Measurements from ENCODE around the gene N4BP3. TPM values are rescaled to one million over a fixed set of nuclear protein-coding genes. Genes with fewer than 3 reads are reported as not detected.

The N4BP3 gene, protein sequence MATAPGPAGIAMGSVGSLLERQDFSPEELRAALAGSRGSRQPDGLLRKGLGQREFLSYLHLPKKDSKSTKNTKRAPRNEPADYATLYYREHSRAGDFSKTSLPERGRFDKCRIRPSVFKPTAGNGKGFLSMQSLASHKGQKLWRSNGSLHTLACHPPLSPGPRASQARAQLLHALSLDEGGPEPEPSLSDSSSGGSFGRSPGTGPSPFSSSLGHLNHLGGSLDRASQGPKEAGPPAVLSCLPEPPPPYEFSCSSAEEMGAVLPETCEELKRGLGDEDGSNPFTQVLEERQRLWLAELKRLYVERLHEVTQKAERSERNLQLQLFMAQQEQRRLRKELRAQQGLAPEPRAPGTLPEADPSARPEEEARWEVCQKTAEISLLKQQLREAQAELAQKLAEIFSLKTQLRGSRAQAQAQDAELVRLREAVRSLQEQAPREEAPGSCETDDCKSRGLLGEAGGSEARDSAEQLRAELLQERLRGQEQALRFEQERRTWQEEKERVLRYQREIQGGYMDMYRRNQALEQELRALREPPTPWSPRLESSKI
- polyA plus RNA-seq (2011; rRNA removed) (0.02 and 0.04 TPM in 2 replicates), polyA minus RNA-seq (2011; rRNA and poly(A)+ RNA removed) (0.05 TPM in 2 replicates)

DNA sequence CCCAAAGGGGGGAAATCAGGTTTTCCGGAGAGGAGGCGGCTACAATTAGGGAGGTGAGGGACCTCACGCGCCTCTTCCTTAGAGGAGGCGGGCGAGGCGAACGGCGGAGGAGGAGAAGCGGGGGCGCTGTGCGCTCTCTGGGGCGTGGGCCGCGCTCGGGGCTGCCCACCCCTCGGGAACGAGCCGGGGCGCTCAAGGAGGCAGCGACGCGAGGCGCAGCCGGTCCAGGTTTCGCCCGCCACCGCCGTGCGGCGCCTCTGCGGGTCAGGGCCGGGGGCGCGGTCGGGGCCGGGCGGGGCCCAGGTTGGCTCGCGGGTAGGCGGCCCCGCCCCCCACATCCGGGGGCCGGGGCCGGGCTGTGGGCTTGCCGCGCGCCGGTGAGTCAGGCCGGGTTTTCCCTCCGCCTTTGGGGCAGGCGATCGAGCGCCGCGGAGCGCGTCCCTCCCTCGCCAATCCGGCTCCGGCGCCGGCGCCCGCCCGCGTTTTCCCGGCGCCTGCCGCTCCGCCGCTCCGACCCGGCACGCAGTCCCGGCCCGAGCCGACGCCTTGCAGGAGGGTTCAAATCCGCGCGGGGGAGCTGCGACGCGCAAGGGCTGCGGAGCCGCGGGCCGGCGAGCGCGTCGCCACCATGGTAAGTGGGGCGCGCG lies at the start of gene N4BP3:
Gene N4BP3 (plus strand): TSS at position 392 of the 647 bp plus-strand sequence. CDS start 6,052 bp downstream, outside the sequence.
- ChIA-PET CTCF (no interaction called here), POLR2A (no interaction called here)
- TF ChIP-seq, protein P1, sequence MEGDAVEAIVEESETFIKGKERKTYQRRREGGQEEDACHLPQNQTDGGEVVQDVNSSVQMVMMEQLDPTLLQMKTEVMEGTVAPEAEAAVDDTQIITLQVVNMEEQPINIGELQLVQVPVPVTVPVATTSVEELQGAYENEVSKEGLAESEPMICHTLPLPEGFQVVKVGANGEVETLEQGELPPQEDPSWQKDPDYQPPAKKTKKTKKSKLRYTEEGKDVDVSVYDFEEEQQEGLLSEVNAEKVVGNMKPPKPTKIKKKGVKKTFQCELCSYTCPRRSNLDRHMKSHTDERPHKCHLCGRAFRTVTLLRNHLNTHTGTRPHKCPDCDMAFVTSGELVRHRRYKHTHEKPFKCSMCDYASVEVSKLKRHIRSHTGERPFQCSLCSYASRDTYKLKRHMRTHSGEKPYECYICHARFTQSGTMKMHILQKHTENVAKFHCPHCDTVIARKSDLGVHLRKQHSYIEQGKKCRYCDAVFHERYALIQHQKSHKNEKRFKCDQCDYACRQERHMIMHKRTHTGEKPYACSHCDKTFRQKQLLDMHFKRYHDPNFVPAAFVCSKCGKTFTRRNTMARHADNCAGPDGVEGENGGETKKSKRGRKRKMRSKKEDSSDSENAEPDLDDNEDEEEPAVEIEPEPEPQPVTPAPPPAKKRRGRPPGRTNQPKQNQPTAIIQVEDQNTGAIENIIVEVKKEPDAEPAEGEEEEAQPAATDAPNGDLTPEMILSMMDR (IDR thresholded peaks at IDR 0.05; ENCODE audit: insufficient read depth, low read depth, low read length) = no peak
- peak within 1 kb of the TSS; percentile 26 for H3K4me3 ChIP-seq (ENCODE audit: low read depth, low read length)
- peaks cover 26% of the 10 kb centered on the region for H3K27me3 ChIP-seq (ENCODE audit: control insufficient read depth, insufficient read depth, low read length)
- H3K36me3 ChIP-seq (ENCODE audit: control insufficient read depth, insufficient read depth, low read length) = no peaks in the 10 kb centered on the region
- no peak for DNase-seq (ENCODE audit: low read depth)

DNA sequence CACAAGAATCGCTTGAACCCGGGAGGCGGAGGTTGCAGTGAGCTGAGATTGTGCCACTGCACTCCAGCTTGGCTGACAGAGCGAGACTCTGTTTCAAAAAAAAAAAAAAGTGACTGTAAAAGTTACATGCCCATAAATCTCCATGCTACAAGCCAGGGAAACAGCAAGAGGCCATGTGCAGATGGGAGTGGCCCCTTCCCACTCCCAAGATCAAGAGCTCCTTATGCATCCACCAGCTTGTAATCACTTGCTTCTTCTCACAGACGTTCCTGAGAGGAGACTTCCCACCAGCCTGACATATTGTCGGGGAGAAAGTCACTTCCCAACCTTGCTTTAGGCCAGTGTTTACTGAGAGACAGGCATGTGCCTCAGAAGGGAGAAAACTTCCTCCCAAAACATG lies 45.6 kb upstream of the N4BP3 start:
- H3K4me3 ChIP-seq (ENCODE audit: low read depth, low read length) = no peak overlapping the region
- ChIA-PET POLR2A (no interaction called here), CTCF (interaction anchor here (1.6 to 3.2 kb wide), 2 partner anchors 8 to 10 kb away, joined by 4 to 15 read pairs; no protein-coding TSS in a partner anchor)
- H3K27me3 ChIP-seq (ENCODE audit: control insufficient read depth, insufficient read depth, low read length) = peaks cover 8% of the 10 kb centered on the region
- TF ChIP-seq, protein P1 (IDR thresholded peaks at IDR 0.05; ENCODE audit: insufficient read depth, low read depth, low read length) = no peak
- H3K36me3 ChIP-seq (ENCODE audit: control insufficient read depth, insufficient read depth, low read length) = no peaks in the 10 kb centered on the region
- DNase-seq (ENCODE audit: low read depth) = no peak

DNA sequence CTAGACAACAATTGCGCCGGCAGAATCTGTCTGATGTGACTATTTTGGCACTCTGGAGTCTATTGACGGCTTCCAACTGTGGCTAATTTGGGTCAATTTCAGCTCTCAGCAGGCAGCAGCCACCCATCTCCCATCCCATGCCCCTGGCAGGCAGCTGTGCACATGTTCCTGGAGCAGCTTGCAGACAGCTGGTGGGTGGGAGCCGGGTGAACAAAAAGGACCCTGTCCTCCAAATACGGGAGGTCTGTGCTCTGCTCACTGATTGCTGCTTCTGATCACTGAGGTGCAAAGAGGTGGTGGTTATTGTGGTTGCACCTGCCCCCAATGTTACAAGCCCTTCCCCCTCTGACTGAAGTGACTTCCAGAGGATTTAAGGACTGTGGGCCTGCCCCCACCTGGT lies 45.0 kb upstream of the N4BP3 start:
- TF ChIP-seq, protein P1 (IDR thresholded peaks at IDR 0.05; ENCODE audit: insufficient read depth, low read depth, low read length) = no peak
- H3K4me3 ChIP-seq (ENCODE audit: low read depth, low read length) = no peak overlapping the region
- H3K27me3 ChIP-seq (ENCODE audit: control insufficient read depth, insufficient read depth, low read length) = peaks cover 11% of the 10 kb centered on the region
- CTCF ChIA-PET = interaction anchor here (1.6 to 3.2 kb wide), 2 partner anchors 8 to 9 kb away, joined by 4 to 15 read pairs; no protein-coding TSS in a partner anchor
- DNase-seq (ENCODE audit: low read depth) = no peak
- H3K36me3 ChIP-seq (ENCODE audit: control insufficient read depth, insufficient read depth, low read length) = no peaks in the 10 kb centered on the region
- POLR2A ChIA-PET = no interaction called here

DNA sequence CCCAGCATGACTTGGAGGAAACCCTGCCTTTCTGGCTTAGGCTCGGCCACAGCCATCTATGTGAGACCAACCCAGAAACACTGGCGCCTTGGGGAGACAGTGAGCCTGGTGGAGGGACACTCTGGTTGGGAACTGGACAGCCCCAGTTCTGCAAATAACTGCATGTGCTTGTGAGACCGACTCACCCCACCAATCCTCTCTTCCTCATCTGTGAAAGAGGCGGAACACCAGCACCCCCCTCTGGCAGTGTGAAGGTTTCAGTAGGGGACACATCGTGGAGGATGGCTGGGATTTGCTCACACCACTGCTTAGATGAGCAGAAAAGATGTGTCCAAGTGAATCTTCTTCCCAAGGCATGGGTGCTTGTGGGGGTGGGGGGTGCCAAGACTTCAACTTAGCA lies 43.4 kb upstream of the N4BP3 start:
- TF ChIP-seq, protein P1 (IDR thresholded peaks at IDR 0.05; ENCODE audit: insufficient read depth, low read depth, low read length) = peak; percentile 36
- Histone ChIP-seq H3K4me3 (ENCODE audit: low read depth, low read length) (no peak overlapping the region), H3K27me3 (ENCODE audit: control insufficient read depth, insufficient read depth, low read length) (peaks cover 16% of the 10 kb centered on the region), H3K36me3 (ENCODE audit: control insufficient read depth, insufficient read depth, low read length) (no peaks in the 10 kb centered on the region)
- POLR2A ChIA-PET = no interaction called here
- CTCF ChIA-PET = no interaction called here
- DNase-seq (ENCODE audit: low read depth) = no peak

DNA sequence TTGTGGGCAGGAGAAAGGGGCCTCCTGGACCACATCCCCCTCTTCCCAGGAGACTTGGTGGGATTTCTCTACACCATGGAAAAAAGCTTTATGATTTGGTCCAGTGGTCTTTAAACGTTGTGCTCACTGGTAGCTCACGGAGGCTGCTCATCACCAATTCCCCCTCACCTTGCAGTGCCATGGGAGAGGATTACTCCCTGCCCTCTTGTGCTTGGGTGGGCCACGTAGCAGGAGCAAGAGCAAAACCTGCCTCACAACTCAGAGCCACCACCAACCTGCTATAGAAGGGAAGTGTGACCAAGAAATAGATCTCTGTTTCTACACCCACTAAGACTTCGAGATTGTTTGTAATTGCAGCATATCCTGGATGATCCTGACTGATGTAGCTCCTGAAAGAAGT lies 42.2 kb upstream of the N4BP3 start:
- CTCF ChIA-PET = interaction anchor here (0.6 to 1.7 kb wide), 3 partner anchors 10 to 93 kb away, joined by 3 to 5 read pairs (median 3); no protein-coding TSS in a partner anchor

More for the DNA sequence above, 42.2 kb upstream of the N4BP3 start:
- peaks cover 21% of the 10 kb centered on the region for H3K27me3 ChIP-seq (ENCODE audit: control insufficient read depth, insufficient read depth, low read length)
- POLR2A ChIA-PET = no interaction called here
- no peaks in the 10 kb centered on the region for H3K36me3 ChIP-seq (ENCODE audit: control insufficient read depth, insufficient read depth, low read length)
- no peak for DNase-seq (ENCODE audit: low read depth)
- TF ChIP-seq, protein P1 (IDR thresholded peaks at IDR 0.05; ENCODE audit: insufficient read depth, low read depth, low read length) = no peak
- H3K4me3 ChIP-seq (ENCODE audit: low read depth, low read length) = no peak overlapping the region
